Hepatocyte (in vitro differentiated cells): Measurements from ENCODE around the gene CD27. TPM values are rescaled to one million over a fixed set of nuclear protein-coding genes. Genes with fewer than 3 reads are reported as not detected.

Experiments used
- DNase-seq: peaks from one replicate; pipeline ENCODE4 v3.0.0-alpha.2; 2016; ENCODE audit warnings: low spot score
- H2AFZ ChIP-seq: fragments of 200-600 bp; sonication (generic); 2 replicates; pipeline ENCODE4 v1.6.0; 2016; ENCODE audit warnings: antibody characterized with exemption, mild to moderate bottlenecking
- H3K27ac ChIP-seq: fragments of 200-600 bp; sonication (generic); 2 replicates; pipeline ENCODE4 v1.5.1; 2016; ENCODE audit warnings: mild to moderate bottlenecking
- H3K27me3 ChIP-seq: fragments of 200-600 bp; sonication (generic); 2 replicates; pipeline ENCODE4 v1.6.1; 2016
- H3K36me3 ChIP-seq: fragments of 200-600 bp; sonication (generic); replicated peaks from 2 replicates; pipeline ENCODE4 v1.5.1; 2016; ENCODE audit warnings: low read depth; ENCODE audit not compliant: insufficient read depth
- H3K4me1 ChIP-seq: fragments of 200-600 bp; sonication (generic); 2 replicates; pipeline ENCODE4 v1.5.1; 2016; ENCODE audit warnings: mild to moderate bottlenecking, moderate library complexity; ENCODE audit not compliant: insufficient read depth
- H3K4me2 ChIP-seq: fragments of 200-600 bp; sonication (generic); 2 replicates; pipeline ENCODE4 v1.6.0; 2016
- H3K4me3 ChIP-seq: fragments of 200-600 bp; sonication (generic); 2 replicates; pipeline ENCODE4 v1.5.1; 2016; ENCODE audit warnings: mild to moderate bottlenecking
- H3K79me2 ChIP-seq: fragments of 200-600 bp; sonication (generic); 2 replicates; pipeline ENCODE4 v1.6.0; 2017; ENCODE audit warnings: mild to moderate bottlenecking
- H3K9me2 ChIP-seq: fragments of 200-600 bp; sonication (generic); replicated peaks from 2 replicates; pipeline ENCODE4 v1.6.0; 2017; ENCODE audit warnings: mild to moderate bottlenecking; ENCODE audit not compliant: insufficient read depth
- H3K9me3 ChIP-seq: fragments of 200-600 bp; sonication (generic); 2 replicates; pipeline ENCODE4 v1.5.1; 2016; ENCODE audit warnings: low read depth, mild to moderate bottlenecking
- H4K20me1 ChIP-seq: fragments of 200-600 bp; sonication (generic); 2 replicates; pipeline ENCODE4 v1.6.0; 2016; ENCODE audit warnings: mild to moderate bottlenecking; ENCODE audit not compliant: insufficient read depth, poor library complexity, severe bottlenecking
- EZH2 ChIP-seq: fragments of 200-600 bp; sonication (generic); IDR thresholded peaks from 2 replicates; pipeline ENCODE4 v1.6.1; 2016; ENCODE audit warnings: antibody characterized with exemption, mild to moderate bottlenecking, borderline replicate concordance
- EZH2phosphoT487 ChIP-seq: fragments of 200-600 bp; sonication (generic); IDR thresholded peaks from one replicate; pipeline ENCODE4 v1.6.1; 2018; ENCODE audit warnings: antibody characterized with exemption, mild to moderate bottlenecking, low read depth, moderate library complexity; ENCODE audit not compliant: unreplicated experiment, severe bottlenecking
- WGBS: methylation state at CpG from one replicate; pipeline ENCODE4 v1.1.6; 2016; ENCODE audit warnings: low lambda C conversion rate; ENCODE audit errors: missing lambda C conversion rate; 5-methylcytosine and 5-hydroxymethylcytosine counted together
- polyA plus RNA-seq: library from polyadenylated mRNA; unstranded; fragments of >200 nt; fragmentation: Nextera tagmentation; extraction: Ambion mirVana; gene quantifications from 2 replicates; pipeline ENCODE4 v1.2.1, GENCODE V29; 2016
- total RNA-seq: library from RNA; depleted of rRNA; stranded (reverse); fragments of >200 nt; gene quantifications from 2 replicates; pipeline ENCODE4 v1.2.3, GENCODE V29; 2014
- TF ChIP-seq, protein P1 (sequence below): fragments of 200-600 bp; sonication (generic); IDR thresholded peaks from 2 replicates; pipeline ENCODE4 v1.5.1; 2016; ENCODE audit warnings: antibody characterized with exemption, mild to moderate bottlenecking; ENCODE audit not compliant: poor library complexity

Gene CD27
- total and polyA plus RNA-seq, 2 experiments from 2014 or later = 0.15 TPM; not detected in 1

DNA sequence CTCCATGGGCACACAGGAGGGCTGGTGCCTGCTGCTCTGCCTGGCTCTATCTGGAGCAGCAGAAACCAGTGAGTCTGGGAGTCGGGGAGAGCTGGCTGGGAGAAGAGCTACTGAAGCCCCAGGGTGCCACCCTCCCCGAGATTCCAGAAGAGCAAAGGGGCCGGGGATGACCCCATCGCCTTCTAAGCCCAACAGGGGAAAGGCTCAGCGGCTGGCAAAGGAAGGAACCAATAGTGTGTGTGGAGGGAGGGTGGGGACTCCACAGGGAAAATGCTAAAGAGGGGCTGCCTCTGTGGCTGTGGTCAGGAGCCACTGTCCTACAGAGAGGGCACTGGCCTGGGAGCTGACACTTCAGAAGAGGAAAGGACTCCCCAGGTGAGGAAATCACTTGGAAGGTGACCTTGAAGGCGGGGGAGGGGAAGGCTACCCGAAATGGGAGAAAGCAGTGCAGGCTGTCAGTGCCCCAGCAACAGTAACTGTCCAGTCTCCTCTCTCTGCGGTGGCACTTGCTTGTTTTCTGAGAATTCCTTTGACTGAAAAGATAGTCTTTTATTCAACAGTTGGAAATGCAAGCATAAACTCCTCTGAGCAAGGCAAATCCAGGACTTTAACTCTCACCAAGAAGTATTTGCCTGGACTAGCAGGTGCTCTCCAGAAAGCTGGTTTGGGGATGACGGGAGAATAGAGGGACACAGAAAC lies 7.6 kb downstream of the CD27 start:
- Histone ChIP-seq H3K36me3 (no peaks in the 10 kb centered on the region), H3K4me2 (peak overlapping the region; percentile 84), H3K27ac (peak overlapping the region; percentile 97), H3K79me2 (peaks cover 9% of the 10 kb centered on the region), H3K4me3 (peak overlapping the region; percentile 0), H3K9me3 (no peaks in the 10 kb centered on the region), H3K4me1 (peaks cover 25% of the 10 kb centered on the region), H4K20me1 (no peaks in the 10 kb centered on the region), H3K9me2 (no peaks in the 10 kb centered on the region), H3K27me3 (no peaks in the 10 kb centered on the region), H2AFZ (peak overlapping the region; percentile 92)
- WGBS = 59% methylated on average over 9 of the region's 9 CpGs
- TF ChIP-seq EZH2 (no peak), EZH2phosphoT487 (no peak)
- TF ChIP-seq, protein P1, sequence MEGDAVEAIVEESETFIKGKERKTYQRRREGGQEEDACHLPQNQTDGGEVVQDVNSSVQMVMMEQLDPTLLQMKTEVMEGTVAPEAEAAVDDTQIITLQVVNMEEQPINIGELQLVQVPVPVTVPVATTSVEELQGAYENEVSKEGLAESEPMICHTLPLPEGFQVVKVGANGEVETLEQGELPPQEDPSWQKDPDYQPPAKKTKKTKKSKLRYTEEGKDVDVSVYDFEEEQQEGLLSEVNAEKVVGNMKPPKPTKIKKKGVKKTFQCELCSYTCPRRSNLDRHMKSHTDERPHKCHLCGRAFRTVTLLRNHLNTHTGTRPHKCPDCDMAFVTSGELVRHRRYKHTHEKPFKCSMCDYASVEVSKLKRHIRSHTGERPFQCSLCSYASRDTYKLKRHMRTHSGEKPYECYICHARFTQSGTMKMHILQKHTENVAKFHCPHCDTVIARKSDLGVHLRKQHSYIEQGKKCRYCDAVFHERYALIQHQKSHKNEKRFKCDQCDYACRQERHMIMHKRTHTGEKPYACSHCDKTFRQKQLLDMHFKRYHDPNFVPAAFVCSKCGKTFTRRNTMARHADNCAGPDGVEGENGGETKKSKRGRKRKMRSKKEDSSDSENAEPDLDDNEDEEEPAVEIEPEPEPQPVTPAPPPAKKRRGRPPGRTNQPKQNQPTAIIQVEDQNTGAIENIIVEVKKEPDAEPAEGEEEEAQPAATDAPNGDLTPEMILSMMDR = no peak
- peak; percentile 35 for DNase-seq

DNA sequence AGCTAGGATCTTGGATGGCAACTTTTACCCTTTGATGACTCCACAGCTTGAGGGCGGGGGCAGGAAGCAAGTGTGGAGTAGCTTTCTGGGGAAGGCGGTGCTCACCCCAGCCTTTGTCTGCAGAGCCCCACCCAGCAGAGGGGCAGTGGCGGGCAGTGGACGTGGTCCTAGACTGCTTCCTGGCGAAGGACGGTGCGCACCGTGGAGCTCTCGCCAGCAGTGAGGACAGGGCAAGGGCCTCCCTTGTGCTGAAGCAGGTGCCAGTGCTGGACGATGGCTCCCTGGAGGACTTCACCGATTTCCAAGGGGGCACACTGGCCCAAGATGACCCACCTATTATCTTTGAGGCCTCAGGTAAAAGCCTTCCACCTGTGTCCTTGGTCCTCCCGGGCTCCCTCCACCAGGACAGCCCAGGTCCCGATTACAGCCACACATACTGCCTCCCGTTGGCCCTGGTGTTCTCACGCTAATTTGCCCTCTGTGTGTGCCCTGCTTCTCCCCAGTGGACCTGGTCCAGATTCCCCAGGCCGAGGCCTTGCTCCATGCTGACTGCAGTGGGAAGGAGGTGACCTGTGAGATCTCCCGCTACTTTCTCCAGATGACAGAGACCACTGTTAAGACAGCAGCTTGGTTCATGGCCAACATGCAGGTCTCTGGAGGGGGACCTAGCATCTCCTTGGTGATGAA lies 8.3 kb downstream of the CD27 start:
- Histone ChIP-seq H3K4me3 (no peak overlapping the region), H3K36me3 (no peaks in the 10 kb centered on the region), H3K4me2 (peak overlapping the region; percentile 84), H3K4me1 (peaks cover 25% of the 10 kb centered on the region), H4K20me1 (no peaks in the 10 kb centered on the region), H3K9me3 (no peaks in the 10 kb centered on the region), H2AFZ (no peak overlapping the region), H3K27me3 (no peaks in the 10 kb centered on the region), H3K79me2 (peaks cover 9% of the 10 kb centered on the region), H3K27ac (peak overlapping the region; percentile 97), H3K9me2 (no peaks in the 10 kb centered on the region)
- no peak for DNase-seq
- TF ChIP-seq EZH2 (no peak), EZH2phosphoT487 (no peak)
- TF ChIP-seq, protein P1 = no peak
- 87% methylated on average over 17 of the region's 17 CpGs for WGBS

DNA sequence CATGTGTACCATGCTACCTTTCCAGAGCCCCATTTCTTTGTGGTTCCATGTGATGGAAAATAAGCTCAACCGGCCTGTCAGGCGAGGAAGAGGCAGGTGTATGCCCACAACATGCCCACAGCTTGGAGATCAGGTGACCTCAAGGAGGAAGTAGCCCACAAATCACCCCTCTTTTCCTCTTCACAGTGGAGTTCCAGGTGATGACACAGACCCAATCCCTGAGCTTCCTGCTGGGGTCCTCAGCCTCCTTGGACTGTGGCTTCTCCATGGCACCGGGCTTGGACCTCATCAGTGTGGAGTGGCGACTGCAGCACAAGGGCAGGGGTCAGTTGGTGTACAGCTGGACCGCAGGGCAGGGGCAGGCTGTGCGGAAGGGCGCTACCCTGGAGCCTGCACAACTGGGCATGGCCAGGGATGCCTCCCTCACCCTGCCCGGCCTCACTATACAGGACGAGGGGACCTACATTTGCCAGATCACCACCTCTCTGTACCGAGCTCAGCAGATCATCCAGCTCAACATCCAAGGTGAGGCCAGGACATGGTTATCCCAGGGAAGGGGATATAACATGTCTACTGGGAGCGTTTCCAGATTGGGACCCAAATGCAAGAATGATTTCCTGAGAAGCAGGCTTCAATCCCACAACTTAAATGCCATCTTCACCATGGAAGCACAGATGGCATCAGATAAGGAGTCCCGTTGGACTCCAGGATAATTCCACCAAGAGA lies 12.6 kb downstream of the CD27 start:
- Histone ChIP-seq H3K4me2 (no peak overlapping the region), H3K9me2 (no peaks in the 10 kb centered on the region), H3K27ac (no peak overlapping the region), H3K9me3 (no peaks in the 10 kb centered on the region), H3K4me3 (no peak overlapping the region), H3K36me3 (no peaks in the 10 kb centered on the region), H4K20me1 (no peaks in the 10 kb centered on the region), H3K79me2 (no peaks in the 10 kb centered on the region), H3K27me3 (no peaks in the 10 kb centered on the region), H2AFZ (no peak overlapping the region), H3K4me1 (peaks cover 2% of the 10 kb centered on the region)
- no peak for TF ChIP-seq EZH2
- TF ChIP-seq, protein P1 = no peak
- no peak for TF ChIP-seq EZH2phosphoT487
- DNase-seq = no peak
- WGBS = 96% methylated on average over 12 of the region's 12 CpGs
